WTC11 (cell line): ENCODE measurements around the gene MIAT. TPM values are rescaled to one million over a fixed set of nuclear protein-coding genes. Genes with fewer than 3 reads are reported as not detected.

Experiments
- ATAC-seq: fragments of 200-7000 bp; cut with Tn5 transposase; 2 replicates; pipeline ENCODE4 v1.10.0; 2021; ENCODE audit warnings: mild to moderate bottlenecking, moderate library complexity
- CTCF ChIA-PET: fragments of 300-600 bp; sonication (Branson Sonifier 250); formaldehyde crosslinking; loops from one replicate; lab custom pipeline; 2021; ENCODE audit warnings: antibody characterized with exemption; lab: Charles Lee
- POLR2A ChIA-PET: fragments of 350-600 bp; sonication (Branson Sonifier 250); formaldehyde crosslinking; loops from one replicate; lab custom pipeline; 2021; ENCODE audit warnings: antibody characterized with exemption; lab: Charles Lee
- DNase-seq: peaks from one replicate; pipeline ENCODE4 v3.0.0; 2021; ENCODE audit warnings: low spot score
- H3K27ac Mint-ChIP-seq: 2 replicates; pipeline ENCODE4 v1.8.0; 2021; ENCODE audit warnings: mixed read lengths
- H3K27me3 Mint-ChIP-seq: 2 replicates; pipeline ENCODE4 v1.8.0; 2021; ENCODE audit warnings: low read depth, mild to moderate bottlenecking, moderate library complexity, mixed read lengths
- H3K36me3 Mint-ChIP-seq: 2 replicates; pipeline ENCODE4 v1.8.0; 2021; ENCODE audit warnings: mixed read lengths
- H3K4me1 Mint-ChIP-seq: 2 replicates; pipeline ENCODE4 v1.8.0; 2022; ENCODE audit warnings: mixed read lengths
- H3K4me3 Mint-ChIP-seq: 2 replicates; pipeline ENCODE4 v1.8.0; 2021; ENCODE audit warnings: mild to moderate bottlenecking, moderate library complexity, mixed read lengths
- H3K9me3 Mint-ChIP-seq: 2 replicates; pipeline ENCODE4 v1.8.0; 2021; ENCODE audit warnings: mixed read lengths
- ERG ChIP-seq: fragments of 250-450 bp; sonication (Bioruptor Pico); IDR thresholded peaks from 2 replicates; pipeline ENCODE4 v1.8.0; 2021; ENCODE audit warnings: mild to moderate bottlenecking
- FOXK1 ChIP-seq: sonication (generic); formaldehyde crosslinking; IDR thresholded peaks from 2 replicates; pipeline ENCODE4 v1.8.0; 2022; ENCODE audit warnings: mild to moderate bottlenecking, moderate library complexity, missing genetic modification reagents
- JUN ChIP-seq: sonication (generic); formaldehyde crosslinking; IDR thresholded peaks from 2 replicates; pipeline ENCODE4 v1.8.0; 2023; ENCODE audit warnings: mild to moderate bottlenecking, missing genetic modification reagents
- KAT7 ChIP-seq: sonication (generic); formaldehyde crosslinking; IDR thresholded peaks from 2 replicates; pipeline ENCODE4 v1.8.1; 2023; ENCODE audit warnings: missing genetic modification reagents, mild to moderate bottlenecking, borderline replicate concordance
- MLX ChIP-seq: sonication (generic); formaldehyde crosslinking; IDR thresholded peaks from 2 replicates; pipeline ENCODE4 v1.8.1; 2023; ENCODE audit warnings: mild to moderate bottlenecking, missing genetic modification reagents, moderate library complexity
- OVOL2 ChIP-seq: fragments of 250-450 bp; sonication (Bioruptor Pico); IDR thresholded peaks from 2 replicates; pipeline ENCODE4 v1.9.0; 2021; ENCODE audit warnings: mild to moderate bottlenecking, borderline replicate concordance
- USF1 ChIP-seq: sonication (generic); formaldehyde crosslinking; IDR thresholded peaks from 2 replicates; pipeline ENCODE4 v1.8.0; 2022; ENCODE audit warnings: mild to moderate bottlenecking, missing genetic modification reagents
- USF2 ChIP-seq: sonication (generic); formaldehyde crosslinking; IDR thresholded peaks from 2 replicates; pipeline ENCODE4 v1.8.1; 2023; ENCODE audit warnings: mild to moderate bottlenecking, missing genetic modification reagents, moderate library complexity
- ZBTB21 ChIP-seq: sonication (generic); formaldehyde crosslinking; IDR thresholded peaks from 2 replicates; pipeline ENCODE4 v1.8.1; 2023; ENCODE audit warnings: mild to moderate bottlenecking, missing genetic modification reagents, borderline replicate concordance
- ZMAT4 ChIP-seq: fragments of 250-450 bp; sonication (Bioruptor Pico); IDR thresholded peaks from 2 replicates; pipeline ENCODE4 v1.9.0; 2021; ENCODE audit warnings: mild to moderate bottlenecking
- ZNF138 ChIP-seq: sonication (generic); formaldehyde crosslinking; conservative IDR thresholded peaks from 2 replicates; pipeline ENCODE4 v1.8.1; 2022; ENCODE audit warnings: mild to moderate bottlenecking, moderate library complexity, missing genetic modification reagents
- ZNF281 ChIP-seq: sonication (generic); formaldehyde crosslinking; IDR thresholded peaks from 2 replicates; pipeline ENCODE4 v1.8.0; 2023; ENCODE audit warnings: mild to moderate bottlenecking, missing genetic modification reagents
- ZNF423 ChIP-seq: fragments of 250-450 bp; sonication (Bioruptor Pico); IDR thresholded peaks from 2 replicates; pipeline ENCODE4 v2.1.2; 2022; ENCODE audit warnings: mild to moderate bottlenecking, moderate library complexity
- ZNF512 ChIP-seq: sonication (generic); formaldehyde crosslinking; IDR thresholded peaks from 2 replicates; pipeline ENCODE4 v1.8.1; 2022; ENCODE audit warnings: missing genetic modification reagents, borderline replicate concordance
- ZNF532 ChIP-seq: fragments of 250-450 bp; sonication (Bioruptor Pico); IDR thresholded peaks from 2 replicates; pipeline ENCODE4 v1.9.0; 2021; ENCODE audit warnings: mild to moderate bottlenecking, borderline replicate concordance
- total RNA-seq: library from RNA; stranded (reverse); gene quantifications from 3 replicates; pipeline ENCODE4 v1.2.3, GENCODE V29; 2021

The MIAT gene
- total RNA-seq, 1 experiment from 2014 or later: 50.7 TPM

GRCh38 chr22:26619510-26619909 is 37.9 kb upstream of the MIAT start:
- DNase-seq: no peak
- H3K36me3 Mint-ChIP-seq: no peaks in the 10 kb centered on the region
- TF ChIP-seq FOXK1 (CRISPR knock-in tag): no peak
- TF ChIP-seq ZMAT4: no peak
- TF ChIP-seq JUN: no peak
- TF ChIP-seq ZBTB21 (CRISPR knock-in tag): no peak
- peaks cover 34% of the 10 kb centered on the region for H3K27me3 Mint-ChIP-seq
- ChIA-PET POLR2A (no interaction called here), CTCF (interaction anchor here (1.0 kb wide), 1 partner anchor 250 kb away, joined by 3 read pairs; no protein-coding TSS in a partner anchor)
- H3K4me1 Mint-ChIP-seq: peaks cover 49% of the 10 kb centered on the region
- no peak overlapping the region for H3K27ac Mint-ChIP-seq
- no peak overlapping the region for H3K4me3 Mint-ChIP-seq
- peaks cover 6% of the 10 kb centered on the region for H3K9me3 Mint-ChIP-seq
- ATAC-seq: no peak

- ChIA-PET POLR2A (no interaction called here), CTCF (interaction anchor here (0.6 to 1.0 kb wide), 3 partner anchors 22 to 256 kb away, joined by 3 to 4 read pairs (median 3); no protein-coding TSS in a partner anchor)
- Mint-ChIP-seq H3K4me3 (no peak overlapping the region), H3K27me3 (peaks cover 31% of the 10 kb centered on the region), H3K27ac (no peak overlapping the region), H3K36me3 (no peaks in the 10 kb centered on the region), H3K4me1 (peaks cover 44% of the 10 kb centered on the region), H3K9me3 (peaks cover 6% of the 10 kb centered on the region)
- DNase-seq (no peak), ATAC-seq (no peak)
- TF ChIP-seq ZNF281 (CRISPR knock-in tag) (no peak), ZMAT4 (no peak), MLX (CRISPR knock-in tag) (no peak), ZNF512 (no peak), ZNF423 (CRISPR knock-in tag) (no peak), ZNF138 (CRISPR knock-in tag) (no peak), KAT7 (CRISPR knock-in tag) (no peak), OVOL2 (CRISPR knock-in tag) (no peak), FOXK1 (CRISPR knock-in tag) (no peak)
These were observed 37.2 kb upstream of the MIAT start for GRCh38 chr22:26620197-26620596.

GRCh38 chr22:26621663-26622062 is 35.7 kb upstream of the MIAT start, which contains the start of gene CRYBA4:
Gene CRYBA4 (plus strand): TSS chr22:26621963. CDS start chr22:26622597, 634 bp downstream.
- POLR2A ChIA-PET: no interaction called here
- Mint-ChIP-seq H3K4me1 (peaks cover 30% of the 10 kb centered on the region), H3K36me3 (no peaks in the 10 kb centered on the region), H3K27me3 (peaks cover 20% of the 10 kb centered on the region), H3K4me3 (no peak within 1 kb of the TSS), H3K9me3 (peaks cover 6% of the 10 kb centered on the region), H3K27ac (no peak within 1 kb of the TSS)
- CTCF ChIA-PET: no interaction called here
- ATAC-seq (no peak), DNase-seq (no peak)
- no peak for TF ChIP-seq USF2

- POLR2A ChIA-PET: no interaction called here
- CTCF ChIA-PET: no interaction called here
- H3K9me3 Mint-ChIP-seq: peaks cover 10% of the 10 kb centered on the region
- H3K4me3 Mint-ChIP-seq: no peak overlapping the region
- peaks cover 22% of the 10 kb centered on the region for H3K27me3 Mint-ChIP-seq
- ATAC-seq (no peak), DNase-seq (no peak)
- peaks cover 17% of the 10 kb centered on the region for H3K4me1 Mint-ChIP-seq
- no peaks in the 10 kb centered on the region for H3K36me3 Mint-ChIP-seq
- H3K27ac Mint-ChIP-seq: no peak overlapping the region
- no peak for TF ChIP-seq ZNF532
- TF ChIP-seq USF1 (CRISPR knock-in tag): no peak
- no peak for TF ChIP-seq ERG
These were observed 33.4 kb upstream of the MIAT start for GRCh38 chr22:26623984-26624383.
